Endodermal cell (in vitro differentiated cells): ENCODE measurements around the gene PLAGL1. TPM values are rescaled to one million over a fixed set of nuclear protein-coding genes. Genes with fewer than 3 reads are reported as not detected.

Source experiments
- DNase-seq: peaks from one replicate; pipeline ENCODE4 v3.0.0-alpha.2; 2017
- H3K27ac ChIP-seq: 2 replicates; pipeline ENCODE4 v1.5.1; 2013; ENCODE audit warnings: mild to moderate bottlenecking, low read depth, low read length, moderate library complexity
- H3K27me3 ChIP-seq: 2 replicates; pipeline ENCODE4 v1.6.1; 2013; ENCODE audit warnings: mild to moderate bottlenecking, low read length, moderate library complexity; ENCODE audit not compliant: insufficient read depth, control insufficient read depth, poor library complexity, severe bottlenecking
- H3K36me3 ChIP-seq: 2 replicates; pipeline ENCODE4 v1.7.0; 2013; ENCODE audit warnings: mild to moderate bottlenecking, low read length, moderate library complexity; ENCODE audit not compliant: control insufficient read depth, insufficient read depth
- H3K4me1 ChIP-seq: one replicate; pipeline ENCODE4 v1.7.0; 2013; ENCODE audit warnings: low read length; ENCODE audit not compliant: control insufficient read depth, insufficient read depth
- H3K4me3 ChIP-seq: 2 replicates; pipeline ENCODE4 v1.5.1; 2013; ENCODE audit warnings: mild to moderate bottlenecking, low read length, moderate library complexity
- H3K9ac ChIP-seq: 2 replicates; pipeline ENCODE4 v1.6.1; 2013; ENCODE audit warnings: mild to moderate bottlenecking, low read length, moderate library complexity; ENCODE audit not compliant: poor library complexity, severe bottlenecking; ENCODE audit errors: extremely low read depth
- H3K9me3 ChIP-seq: 2 replicates; pipeline ENCODE4 v1.6.1; 2013; ENCODE audit warnings: mild to moderate bottlenecking, low read length, moderate library complexity; ENCODE audit not compliant: control insufficient read depth
- H3K27ac Mint-ChIP-seq: 2 replicates; pipeline ENCODE4 v1.8.0; 2020; ENCODE audit warnings: mixed read lengths
- H3K27me3 Mint-ChIP-seq: 2 replicates; pipeline ENCODE4 v1.8.0; 2021; ENCODE audit warnings: mild to moderate bottlenecking, mixed read lengths; ENCODE audit not compliant: insufficient read depth
- H3K36me3 Mint-ChIP-seq: 2 replicates; pipeline ENCODE4 v1.8.0; 2020; ENCODE audit warnings: low read depth, mixed read lengths
- H3K4me1 Mint-ChIP-seq: 2 replicates; pipeline ENCODE4 v1.8.0; 2020; ENCODE audit warnings: mixed read lengths
- H3K4me3 Mint-ChIP-seq: 2 replicates; pipeline ENCODE4 v1.8.0; 2020; ENCODE audit warnings: mild to moderate bottlenecking, moderate library complexity, mixed read lengths
- H3K9me3 Mint-ChIP-seq: 2 replicates; pipeline ENCODE4 v1.8.0; 2020; ENCODE audit warnings: mild to moderate bottlenecking, mixed read lengths
- WGBS, 2 experiments: methylation state at CpG; one replicate each; pipeline versions ENCODE4 v1.1.5 to v1.1.7; 2013; ENCODE audit warnings: missing lambda C conversion rate in 2 of 2, mixed read lengths in 1 of 2; ENCODE audit not compliant: insufficient coverage in 1 of 2, insufficient read length in 1 of 2; 5-methylcytosine and 5-hydroxymethylcytosine counted together
- total RNA-seq, 2 donors: library from RNA; stranded (reverse); fragmentation: NEBNext Ultra II Directional in 1 of 2; extraction: Animal tissue kit (Norgen Biotek cat#: 25700) in 1 of 2; gene quantifications; 2 replicates in 1 of 2; 3 replicates in 1 of 2; pipeline ENCODE4 v1.2.1, GENCODE V29; 2021
- TF ChIP-seq, protein P1 (sequence below): fragments of 200-600 bp; sonication (generic); conservative IDR thresholded peaks from 2 replicates; pipeline ENCODE4 v1.5.0; 2021; ENCODE audit warnings: antibody characterized with exemption, mild to moderate bottlenecking

The PLAGL1 gene
- total RNA-seq, 2 donors from 2014 or later = 1.4 to 1.6 TPM

DNA sequence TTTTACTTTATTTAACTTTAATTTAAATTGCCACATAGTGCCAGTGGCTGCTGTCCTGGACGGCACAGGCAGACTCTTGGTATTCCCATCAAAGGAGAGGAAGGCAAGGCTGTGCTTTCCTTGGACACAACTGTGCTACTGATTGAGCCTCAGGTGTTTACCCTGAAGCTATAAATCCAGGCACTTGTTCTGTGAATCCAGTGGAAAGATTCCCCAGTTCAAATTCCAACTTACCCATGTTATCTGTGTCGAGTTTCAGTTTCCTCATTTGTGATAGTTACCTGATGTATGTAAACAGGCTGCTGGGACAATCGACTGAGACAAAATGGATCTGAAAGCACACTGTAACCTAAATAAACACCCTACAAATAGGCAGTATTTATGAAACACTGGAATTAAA lies 57.2 kb downstream of the PLAGL1 start:
- Mint-ChIP-seq H3K27me3 (peaks cover 61% of the 10 kb centered on the region), H3K36me3 (no peaks in the 10 kb centered on the region), H3K9me3 (peaks cover 13% of the 10 kb centered on the region), H3K4me1 (peaks cover 21% of the 10 kb centered on the region), H3K27ac (no peak overlapping the region), H3K4me3 (no peak overlapping the region)
- peaks cover 19% of the 10 kb centered on the region for H3K9me3 ChIP-seq
- H3K9ac ChIP-seq = no peak overlapping the region
- H3K36me3 ChIP-seq = no peaks in the 10 kb centered on the region
- no peak overlapping the region for H3K4me3 ChIP-seq
- no peaks in the 10 kb centered on the region for H3K27me3 ChIP-seq
- TF ChIP-seq, protein P1, sequence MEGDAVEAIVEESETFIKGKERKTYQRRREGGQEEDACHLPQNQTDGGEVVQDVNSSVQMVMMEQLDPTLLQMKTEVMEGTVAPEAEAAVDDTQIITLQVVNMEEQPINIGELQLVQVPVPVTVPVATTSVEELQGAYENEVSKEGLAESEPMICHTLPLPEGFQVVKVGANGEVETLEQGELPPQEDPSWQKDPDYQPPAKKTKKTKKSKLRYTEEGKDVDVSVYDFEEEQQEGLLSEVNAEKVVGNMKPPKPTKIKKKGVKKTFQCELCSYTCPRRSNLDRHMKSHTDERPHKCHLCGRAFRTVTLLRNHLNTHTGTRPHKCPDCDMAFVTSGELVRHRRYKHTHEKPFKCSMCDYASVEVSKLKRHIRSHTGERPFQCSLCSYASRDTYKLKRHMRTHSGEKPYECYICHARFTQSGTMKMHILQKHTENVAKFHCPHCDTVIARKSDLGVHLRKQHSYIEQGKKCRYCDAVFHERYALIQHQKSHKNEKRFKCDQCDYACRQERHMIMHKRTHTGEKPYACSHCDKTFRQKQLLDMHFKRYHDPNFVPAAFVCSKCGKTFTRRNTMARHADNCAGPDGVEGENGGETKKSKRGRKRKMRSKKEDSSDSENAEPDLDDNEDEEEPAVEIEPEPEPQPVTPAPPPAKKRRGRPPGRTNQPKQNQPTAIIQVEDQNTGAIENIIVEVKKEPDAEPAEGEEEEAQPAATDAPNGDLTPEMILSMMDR = no peak
- DNase-seq = no peak
- 85 to 87% methylated on average over 2 to 3 of the region's 3 CpGs for WGBS, 2 experiments
- peaks cover 16% of the 10 kb centered on the region for H3K4me1 ChIP-seq
- H3K27ac ChIP-seq = no peak overlapping the region

DNA sequence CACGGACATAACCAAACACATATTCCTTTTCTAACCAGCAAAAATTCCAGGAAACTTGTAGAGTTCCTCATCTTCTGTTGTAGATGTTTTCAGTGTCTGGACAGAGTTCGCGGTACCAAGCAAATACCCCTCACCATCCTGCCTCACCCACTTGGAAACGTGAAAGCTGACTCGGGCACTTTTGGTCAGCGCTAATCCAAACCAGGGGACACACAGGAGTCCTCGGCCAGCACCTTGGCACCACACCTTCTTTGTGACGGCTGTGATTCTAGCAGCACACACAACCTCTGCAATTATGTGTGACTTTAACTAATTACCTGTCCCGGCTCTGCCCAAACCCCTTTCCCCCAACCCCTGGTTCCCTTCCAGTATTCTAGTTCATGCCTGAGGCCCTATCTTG lies 58.1 kb downstream of the PLAGL1 start:
- WGBS, 2 experiments = 91 to 96% methylated on average over 8 to 9 of the region's 9 CpGs
- H3K4me3 ChIP-seq = no peak overlapping the region
- H3K27ac ChIP-seq = no peak overlapping the region
- H3K4me3 Mint-ChIP-seq = no peak overlapping the region
- peaks cover 67% of the 10 kb centered on the region for H3K27me3 Mint-ChIP-seq
- peaks cover 13% of the 10 kb centered on the region for H3K9me3 Mint-ChIP-seq
- H3K27ac Mint-ChIP-seq = no peak overlapping the region
- H3K36me3 ChIP-seq = no peaks in the 10 kb centered on the region
- H3K9me3 ChIP-seq = peaks cover 19% of the 10 kb centered on the region
- DNase-seq = no peak
- H3K27me3 ChIP-seq = no peaks in the 10 kb centered on the region
- H3K4me1 ChIP-seq = peaks cover 12% of the 10 kb centered on the region
- TF ChIP-seq, protein P1 = no peak
- no peak overlapping the region for H3K9ac ChIP-seq
- H3K36me3 Mint-ChIP-seq = no peaks in the 10 kb centered on the region
- peaks cover 21% of the 10 kb centered on the region for H3K4me1 Mint-ChIP-seq

DNA sequence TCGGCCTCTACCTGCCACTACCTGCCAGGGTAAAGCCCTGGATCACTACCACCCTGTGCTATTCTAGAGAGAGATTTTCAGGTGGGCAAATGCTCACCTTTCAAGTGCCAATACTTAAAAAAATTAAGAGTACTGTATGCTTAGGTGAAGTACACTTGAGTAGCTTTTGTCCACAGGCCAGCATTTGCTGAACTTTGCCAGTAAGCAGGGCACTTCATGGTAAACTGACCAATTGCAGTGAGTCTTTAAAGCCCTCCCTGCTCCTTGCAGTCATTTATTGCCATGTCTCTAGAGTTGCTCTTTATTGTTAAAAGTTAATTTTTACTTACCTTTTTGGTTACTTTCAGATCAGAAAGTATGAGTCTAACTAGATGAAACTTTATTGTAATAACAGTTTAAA lies 58.5 kb downstream of the PLAGL1 start:
- peaks cover 19% of the 10 kb centered on the region for H3K9me3 ChIP-seq
- Mint-ChIP-seq H3K4me1 (peaks cover 21% of the 10 kb centered on the region), H3K36me3 (no peaks in the 10 kb centered on the region), H3K9me3 (peaks cover 13% of the 10 kb centered on the region), H3K4me3 (no peak overlapping the region), H3K27me3 (peaks cover 70% of the 10 kb centered on the region), H3K27ac (no peak overlapping the region)
- WGBS, 2 experiments = 95% methylated on average over 1 of the region's 1 CpG; no CpG with 5 or more reads in 1 of the 2 experiments
- no peaks in the 10 kb centered on the region for H3K36me3 ChIP-seq
- DNase-seq = no peak
- peaks cover 12% of the 10 kb centered on the region for H3K4me1 ChIP-seq
- TF ChIP-seq, protein P1 = no peak
- no peaks in the 10 kb centered on the region for H3K27me3 ChIP-seq
- no peak overlapping the region for H3K4me3 ChIP-seq
- H3K9ac ChIP-seq = no peak overlapping the region
- H3K27ac ChIP-seq = no peak overlapping the region
